ENCODE results near the gene PRPF4.

Gene PRPF4

GRCh38 chr9:113328045-113328782 is 52.8 kb downstream of the PRPF4 start:
- H3K36me3 Mint-ChIP-seq (ENCODE audit: insufficient read depth) = no peaks in the 10 kb centered on the region
- H3K4me3 Mint-ChIP-seq = no peak overlapping the region

GRCh38 chr9:113331780-113332179 is 56.3 kb downstream of the PRPF4 start:
- ATAC-seq (replicated peaks; ENCODE audit: extremely low read depth, poor library complexity, severe bottlenecking) (no peak), DNase-seq (ENCODE audit: low spot score in 2 of 2) (no peak)
- Mint-ChIP-seq H3K4me3 (no peak overlapping the region), H3K9me3 (no peaks in the 10 kb centered on the region), H3K27me3 (no peaks in the 10 kb centered on the region), H3K4me1 (no peaks in the 10 kb centered on the region), H3K27ac (ENCODE audit: low read depth) (no peak overlapping the region), H3K36me3 (ENCODE audit: insufficient read depth) (no peaks in the 10 kb centered on the region)

More at GRCh38 chr9:113328045-113328782, 52.8 kb downstream of the PRPF4 start:
- Mint-ChIP-seq H3K9me3 (no peaks in the 10 kb centered on the region), H3K27ac (ENCODE audit: low read depth) (no peak overlapping the region), H3K27me3 (no peaks in the 10 kb centered on the region), H3K4me1 (no peaks in the 10 kb centered on the region)
- no peak for ATAC-seq (replicated peaks; ENCODE audit: extremely low read depth, poor library complexity, severe bottlenecking)
- DNase-seq (ENCODE audit: low spot score in 2 of 2) = no peak

GRCh38 chr9:113337714-113338113 is 62.3 kb downstream of the PRPF4 start:
- Mint-ChIP-seq H3K9me3 (no peaks in the 10 kb centered on the region), H3K4me3 (no peak overlapping the region), H3K27ac (ENCODE audit: low read depth) (no peak overlapping the region), H3K4me1 (peaks cover 12% of the 10 kb centered on the region), H3K27me3 (peaks cover 10% of the 10 kb centered on the region), H3K36me3 (ENCODE audit: insufficient read depth) (peaks cover 3% of the 10 kb centered on the region)
- no peak for DNase-seq (ENCODE audit: low spot score in 2 of 2)
- no peak for ATAC-seq (replicated peaks; ENCODE audit: extremely low read depth, poor library complexity, severe bottlenecking)

GRCh38 chr9:113340011-113340699 is 64.7 kb downstream of the PRPF4 start, which contains the start of gene WDR31:
Gene WDR31 (minus strand): TSS chr9:113340275. CDS start chr9:113332022, 8,253 bp downstream.
- Mint-ChIP-seq H3K4me1 (peaks cover 12% of the 10 kb centered on the region), H3K36me3 (ENCODE audit: insufficient read depth) (peaks cover 3% of the 10 kb centered on the region), H3K27ac (ENCODE audit: low read depth) (peak within 1 kb of the TSS; percentile 20), H3K4me3 (peak within 1 kb of the TSS; percentile 77), H3K9me3 (no peaks in the 10 kb centered on the region), H3K27me3 (peaks cover 10% of the 10 kb centered on the region)
- DNase-seq (ENCODE audit: low spot score in 2 of 2) (peak; percentile 60 to 66), ATAC-seq (replicated peaks; ENCODE audit: extremely low read depth, poor library complexity, severe bottlenecking) (peak; percentile 91)

GRCh38 chr9:113341712-113342410 is 66.4 kb downstream of the PRPF4 start:
- ATAC-seq (replicated peaks; ENCODE audit: extremely low read depth, poor library complexity, severe bottlenecking) (no peak), DNase-seq (ENCODE audit: low spot score in 2 of 2) (no peak)
- Mint-ChIP-seq H3K4me1 (peaks cover 12% of the 10 kb centered on the region), H3K4me3 (peak overlapping the region; percentile 23), H3K9me3 (no peaks in the 10 kb centered on the region), H3K36me3 (ENCODE audit: insufficient read depth) (peaks cover 3% of the 10 kb centered on the region), H3K27ac (ENCODE audit: low read depth) (no peak overlapping the region), H3K27me3 (peaks cover 10% of the 10 kb centered on the region)
